ENCODE results near the gene SDK1.

- no peak for TF ChIP-seq CTCF (IDR thresholded peaks at IDR 0.05)
- no peak for TF ChIP-seq POLR2A (IDR thresholded peaks at IDR 0.05)
These were observed 909.8 kb downstream of the SDK1 start for GRCh38 chr7:4210821-4211220.

All from uterus (tissue), 2 donors.